Epithelial cell of proximal tubule (primary cell): ENCODE data around the gene HACD2. TPM values are rescaled to one million over a fixed set of nuclear protein-coding genes. Genes with fewer than 3 reads are reported as not detected.

Source experiments
- DNase-seq: peaks from one replicate; pipeline ENCODE4 v3.0.0-alpha.2; 2011; ENCODE audit warnings: low read depth
- H3K4me3 ChIP-seq: 2 replicates; pipeline ENCODE4 v1.5.1; 2011; ENCODE audit warnings: low read depth, mild to moderate bottlenecking, low read length
- CTCF ChIP-seq: conservative IDR thresholded peaks from 2 replicates; pipeline ENCODE4 v1.5.1; 2012; ENCODE audit warnings: low read depth, mild to moderate bottlenecking, low read length
- total RNA-seq: library from RNA; depleted of rRNA; stranded (reverse); fragments of >200 nt; gene quantifications from 2 replicates; pipeline ENCODE4 v1.2.3, GENCODE V29; 2015

Gene HACD2
- total RNA-seq, 1 donor from 2014 or later = 22.8 TPM

DNA sequence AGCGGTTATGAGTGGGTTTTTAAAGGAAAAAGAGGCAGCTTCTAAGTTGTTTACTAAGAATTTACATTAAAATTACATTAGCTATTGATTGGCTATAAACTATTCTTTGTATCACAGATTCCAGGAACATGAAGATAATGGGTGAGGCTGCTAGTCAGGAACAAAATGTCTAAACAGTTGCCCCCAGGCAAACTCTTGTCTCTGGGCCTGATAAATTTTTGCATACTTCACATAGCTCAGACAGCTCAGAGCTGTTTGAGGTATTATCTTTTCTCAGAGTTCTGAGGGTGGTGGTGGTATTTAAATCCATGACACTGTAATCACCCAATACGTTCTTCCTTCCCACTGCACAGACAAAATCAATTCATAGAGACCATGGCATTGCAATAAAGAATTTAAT lies 2.1 kb upstream of the HACD2 start:
- no peak for TF ChIP-seq CTCF
- H3K4me3 ChIP-seq = no peak overlapping the region
- no peak for DNase-seq

- DNase-seq = no peak
- no peak for TF ChIP-seq CTCF
- peak overlapping the region; percentile 83 for H3K4me3 ChIP-seq
Measured at GRCh38 chr3:123586131-123586530, 1.3 kb upstream of the HACD2 start.

GRCh38 chr3:123584284-123584987 lies 417 bp downstream of the HACD2 start:
- DNase-seq = no peak

GRCh38 chr3:123583561-123583960 lies 1.3 kb downstream of the HACD2 start:
- peak overlapping the region; percentile 83 for H3K4me3 ChIP-seq
- no peak for TF ChIP-seq CTCF
- DNase-seq = no peak

More at GRCh38 chr3:123584284-123584987, 417 bp downstream of the HACD2 start:
- peak overlapping the region; percentile 83 for H3K4me3 ChIP-seq
- no peak for TF ChIP-seq CTCF

DNA sequence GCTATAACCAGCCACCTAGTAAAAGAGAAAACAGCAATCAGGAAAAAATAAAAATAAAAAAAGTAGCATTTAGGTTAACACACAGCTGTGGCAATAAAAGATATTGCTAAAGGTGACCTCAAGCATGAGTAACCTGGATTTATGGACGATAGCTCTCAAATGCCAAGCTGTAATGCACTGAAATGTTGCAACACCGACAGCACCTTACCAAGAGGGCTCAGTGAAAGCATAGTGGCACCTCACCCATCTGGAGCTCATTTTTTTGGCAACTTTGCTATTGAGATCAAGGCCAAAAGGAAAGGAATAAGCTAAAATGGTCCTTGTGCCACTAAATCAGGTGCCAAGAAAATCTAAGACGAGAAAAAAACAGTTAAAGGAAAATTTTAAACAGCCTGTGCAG lies 2.5 kb downstream of the HACD2 start:
- no peak for TF ChIP-seq CTCF
- no peak for DNase-seq
- no peak overlapping the region for H3K4me3 ChIP-seq

DNA sequence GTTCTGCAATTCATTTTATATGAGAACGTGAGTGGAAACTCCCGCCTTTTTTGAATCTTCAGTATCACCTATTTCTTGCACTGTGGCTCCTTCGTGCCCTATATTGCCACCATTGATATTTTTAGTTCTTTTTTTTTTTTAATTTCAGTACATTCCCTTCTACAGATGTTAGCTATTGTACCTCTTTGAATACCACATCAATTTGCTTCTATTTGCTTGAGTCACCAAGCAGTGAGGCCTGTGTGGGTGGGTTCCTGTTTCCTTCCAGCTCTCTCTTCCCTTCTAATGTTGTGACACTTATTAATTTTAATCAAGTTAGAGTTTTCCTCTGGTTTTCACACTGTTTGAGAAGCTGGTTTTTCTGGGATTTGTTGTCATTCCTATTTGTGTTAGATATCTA lies 8.7 kb downstream of the HACD2 start:
- no peak for TF ChIP-seq CTCF
- no peak for DNase-seq
- no peak overlapping the region for H3K4me3 ChIP-seq

DNA sequence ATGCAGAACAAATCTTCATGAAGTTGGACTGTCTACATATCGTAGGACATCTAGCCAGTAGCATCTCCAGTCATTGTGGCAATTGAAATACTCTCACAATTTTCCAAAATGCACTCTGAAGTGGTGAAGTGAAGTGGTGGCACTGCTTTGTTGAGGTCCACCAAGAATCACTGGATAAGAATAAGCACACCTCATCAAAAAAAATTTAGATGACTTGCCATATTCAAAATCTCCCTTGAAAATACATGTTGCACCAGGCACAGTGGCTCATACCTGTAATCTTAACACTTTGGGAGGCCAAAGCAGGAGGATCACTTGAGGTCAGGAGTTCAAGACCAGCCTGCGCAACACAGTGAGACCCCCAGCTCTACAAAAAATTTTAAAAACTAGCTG lies 12.9 kb downstream of the HACD2 start:
- no peak overlapping the region for H3K4me3 ChIP-seq
- TF ChIP-seq CTCF = no peak
- no peak for DNase-seq
